Panc1 (cell line): ENCODE measurements around the gene BSX. TPM values are rescaled to one million over a fixed set of nuclear protein-coding genes. Genes with fewer than 3 reads are reported as not detected.

Experiments used
- ATAC-seq: fragments of 200-7000 bp; cut with Tn5 transposase; 2 replicates; pipeline ENCODE4 v1.9.1; 2020; ENCODE audit warnings: mild to moderate bottlenecking, moderate library complexity
- BruUV-seq: library from RNA; stranded (reverse); fragments of 400-500 nt; replicated peaks from 2 replicates; lab custom pipeline; 2021; lab: Mats Ljungman, UMichigan
- CTCF ChIA-PET: fragments of 300-600 bp; sonication (Branson Sonifier 250); formaldehyde crosslinking; loops from one replicate; lab custom pipeline; 2022; ENCODE audit warnings: antibody characterized with exemption; lab: Charles Lee
- POLR2A ChIA-PET: fragments of 300-600 bp; sonication (Branson Sonifier 250); formaldehyde crosslinking; loops from one replicate; lab custom pipeline; 2022; ENCODE audit warnings: antibody characterized with exemption; lab: Charles Lee
- DNase-seq: peaks from one replicate; pipeline ENCODE4 v3.0.0-alpha.2; 2010; ENCODE audit warnings: low read depth, low spot score
- H3K27ac ChIP-seq: 2 replicates; pipeline ENCODE4 v1.5.1; 2011; ENCODE audit warnings: mild to moderate bottlenecking, low read length, inconsistent platforms
- H3K27me3 ChIP-seq: fragments of 200-500 bp; sonication (Bioruptor generic); 2 replicates; pipeline ENCODE4 v1.6.0; 2014; ENCODE audit warnings: low read length, inconsistent platforms; ENCODE audit not compliant: control insufficient read depth, insufficient read depth
- H3K36me3 ChIP-seq: fragments of 200-500 bp; sonication (Bioruptor generic); 2 replicates; pipeline ENCODE4 v1.5.1; 2014; ENCODE audit warnings: inconsistent platforms, mild to moderate bottlenecking, low read length, moderate library complexity; ENCODE audit not compliant: control insufficient read depth, insufficient read depth
- H3K4me1 ChIP-seq: 2 replicates; pipeline ENCODE4 v1.5.1; 2011; ENCODE audit warnings: inconsistent platforms, mild to moderate bottlenecking, low read length, moderate library complexity; ENCODE audit not compliant: control insufficient read depth, insufficient read depth
- H3K4me3 ChIP-seq, 2 experiments: 2 replicates each; pipeline ENCODE4 v1.5.1; 2011 to 2012; ENCODE audit warnings: low read depth in 2 of 2, low read length in 2 of 2, mild to moderate bottlenecking in 2 of 2, inconsistent platforms in 1 of 2, moderate library complexity in 1 of 2
- H3K9me3 ChIP-seq: fragments of 200-500 bp; sonication (Bioruptor generic); 2 replicates; pipeline ENCODE4 v1.5.1; 2014; ENCODE audit warnings: low read depth, mild to moderate bottlenecking, inconsistent platforms, low read length, moderate library complexity; ENCODE audit not compliant: control insufficient read depth, insufficient read depth
- POLR2AphosphoS5 ChIP-seq: IDR thresholded peaks from 2 replicates; pipeline ENCODE4 v1.6.1; 2012; ENCODE audit warnings: mild to moderate bottlenecking, low read depth, low read length, moderate library complexity
- SIN3A ChIP-seq: IDR thresholded peaks from 2 replicates; pipeline ENCODE4 v1.6.1; 2012; ENCODE audit warnings: low read depth, mild to moderate bottlenecking, low read length, moderate library complexity, borderline replicate concordance; ENCODE audit not compliant: insufficient read depth
- TCF7L2 ChIP-seq: IDR thresholded peaks from 2 replicates; pipeline ENCODE4 v1.6.1; 2011; ENCODE audit warnings: mild to moderate bottlenecking, low read depth, low read length, inconsistent platforms
- in situ Hi-C: cut with HindIII; loops from 2 replicates; pipeline ENCODE4 v1.10.0; 2016; ENCODE audit warnings: low sequenced_read_pairs, low pct_unique_long_range_greater_than_20kb
- intact Hi-C: fragments of 100-400 bp; cut with micrococcal nuclease; formaldehyde crosslinking; loops from one replicate; pipeline ENCODE4 v1.10.0; 2022; ENCODE audit not compliant: unreplicated experiment
- total RNA-seq: library from RNA; stranded (reverse); gene quantifications from one replicate; pipeline ENCODE4 v1.2.1, GENCODE V29; 2021; ENCODE audit not compliant: unreplicated experiment
- TF ChIP-seq, protein P1 (sequence below): fragments of 450-650 bp; IDR thresholded peaks from 2 replicates; pipeline ENCODE4 v1.5.1; 2017; ENCODE audit warnings: mild to moderate bottlenecking
- TF ChIP-seq, protein P2 (sequence below), 2 experiments: IDR thresholded peaks; 2 replicates each; pipeline ENCODE4 v1.6.1; 2011 to 2012; ENCODE audit warnings: low read depth in 2 of 2, control low read depth in 1 of 2, low read length in 1 of 2, mild to moderate bottlenecking in 1 of 2, moderate library complexity in 1 of 2; ENCODE audit not compliant: insufficient read depth in 1 of 2

Gene BSX
- total RNA-seq, 1 experiment from 2014 or later, result not detected

- no peak for TF ChIP-seq POLR2AphosphoS5
- TF ChIP-seq, protein P1, sequence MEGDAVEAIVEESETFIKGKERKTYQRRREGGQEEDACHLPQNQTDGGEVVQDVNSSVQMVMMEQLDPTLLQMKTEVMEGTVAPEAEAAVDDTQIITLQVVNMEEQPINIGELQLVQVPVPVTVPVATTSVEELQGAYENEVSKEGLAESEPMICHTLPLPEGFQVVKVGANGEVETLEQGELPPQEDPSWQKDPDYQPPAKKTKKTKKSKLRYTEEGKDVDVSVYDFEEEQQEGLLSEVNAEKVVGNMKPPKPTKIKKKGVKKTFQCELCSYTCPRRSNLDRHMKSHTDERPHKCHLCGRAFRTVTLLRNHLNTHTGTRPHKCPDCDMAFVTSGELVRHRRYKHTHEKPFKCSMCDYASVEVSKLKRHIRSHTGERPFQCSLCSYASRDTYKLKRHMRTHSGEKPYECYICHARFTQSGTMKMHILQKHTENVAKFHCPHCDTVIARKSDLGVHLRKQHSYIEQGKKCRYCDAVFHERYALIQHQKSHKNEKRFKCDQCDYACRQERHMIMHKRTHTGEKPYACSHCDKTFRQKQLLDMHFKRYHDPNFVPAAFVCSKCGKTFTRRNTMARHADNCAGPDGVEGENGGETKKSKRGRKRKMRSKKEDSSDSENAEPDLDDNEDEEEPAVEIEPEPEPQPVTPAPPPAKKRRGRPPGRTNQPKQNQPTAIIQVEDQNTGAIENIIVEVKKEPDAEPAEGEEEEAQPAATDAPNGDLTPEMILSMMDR, result no peak
- no peak for TF ChIP-seq SIN3A
- TF ChIP-seq, protein P2, sequence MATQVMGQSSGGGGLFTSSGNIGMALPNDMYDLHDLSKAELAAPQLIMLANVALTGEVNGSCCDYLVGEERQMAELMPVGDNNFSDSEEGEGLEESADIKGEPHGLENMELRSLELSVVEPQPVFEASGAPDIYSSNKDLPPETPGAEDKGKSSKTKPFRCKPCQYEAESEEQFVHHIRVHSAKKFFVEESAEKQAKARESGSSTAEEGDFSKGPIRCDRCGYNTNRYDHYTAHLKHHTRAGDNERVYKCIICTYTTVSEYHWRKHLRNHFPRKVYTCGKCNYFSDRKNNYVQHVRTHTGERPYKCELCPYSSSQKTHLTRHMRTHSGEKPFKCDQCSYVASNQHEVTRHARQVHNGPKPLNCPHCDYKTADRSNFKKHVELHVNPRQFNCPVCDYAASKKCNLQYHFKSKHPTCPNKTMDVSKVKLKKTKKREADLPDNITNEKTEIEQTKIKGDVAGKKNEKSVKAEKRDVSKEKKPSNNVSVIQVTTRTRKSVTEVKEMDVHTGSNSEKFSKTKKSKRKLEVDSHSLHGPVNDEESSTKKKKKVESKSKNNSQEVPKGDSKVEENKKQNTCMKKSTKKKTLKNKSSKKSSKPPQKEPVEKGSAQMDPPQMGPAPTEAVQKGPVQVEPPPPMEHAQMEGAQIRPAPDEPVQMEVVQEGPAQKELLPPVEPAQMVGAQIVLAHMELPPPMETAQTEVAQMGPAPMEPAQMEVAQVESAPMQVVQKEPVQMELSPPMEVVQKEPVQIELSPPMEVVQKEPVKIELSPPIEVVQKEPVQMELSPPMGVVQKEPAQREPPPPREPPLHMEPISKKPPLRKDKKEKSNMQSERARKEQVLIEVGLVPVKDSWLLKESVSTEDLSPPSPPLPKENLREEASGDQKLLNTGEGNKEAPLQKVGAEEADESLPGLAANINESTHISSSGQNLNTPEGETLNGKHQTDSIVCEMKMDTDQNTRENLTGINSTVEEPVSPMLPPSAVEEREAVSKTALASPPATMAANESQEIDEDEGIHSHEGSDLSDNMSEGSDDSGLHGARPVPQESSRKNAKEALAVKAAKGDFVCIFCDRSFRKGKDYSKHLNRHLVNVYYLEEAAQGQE (IDR thresholded peaks at IDR 0.05; ENCODE audit: insufficient read depth in 1 of 2, low read depth in 2 of 2, low read length in 1 of 2), result no peak
- TF ChIP-seq TCF7L2, result no peak
- intact Hi-C loops, result no loop called here
- Histone ChIP-seq H3K9me3 (no peaks in the 10 kb centered on the region), H3K36me3 (no peaks in the 10 kb centered on the region), H3K27ac (no peak overlapping the region), H3K4me3 (no peak overlapping the region), H3K4me1 (no peaks in the 10 kb centered on the region), H3K27me3 (no peaks in the 10 kb centered on the region; the same call in 1 of the 2 replicates)
- no TSS peak for BruUV-seq
- CTCF ChIA-PET, result interaction anchor here (1.2 kb wide), 1 partner anchor 11 kb away, joined by 3 read pairs; no protein-coding TSS in a partner anchor
- ATAC-seq (peak; percentile 57; the same call in 1 of the 2 replicates), DNase-seq (no peak)
- POLR2A ChIA-PET, result interaction anchor here (0.5 to 0.6 kb wide), 2 partner anchors 25 to 55 kb away, joined by 3 to 4 read pairs; no protein-coding TSS in a partner anchor
- in situ Hi-C loops, result no loop called here
These were observed 29.9 kb upstream of the BSX start for GRCh38 chr11:123011510-123011909.

DNA sequence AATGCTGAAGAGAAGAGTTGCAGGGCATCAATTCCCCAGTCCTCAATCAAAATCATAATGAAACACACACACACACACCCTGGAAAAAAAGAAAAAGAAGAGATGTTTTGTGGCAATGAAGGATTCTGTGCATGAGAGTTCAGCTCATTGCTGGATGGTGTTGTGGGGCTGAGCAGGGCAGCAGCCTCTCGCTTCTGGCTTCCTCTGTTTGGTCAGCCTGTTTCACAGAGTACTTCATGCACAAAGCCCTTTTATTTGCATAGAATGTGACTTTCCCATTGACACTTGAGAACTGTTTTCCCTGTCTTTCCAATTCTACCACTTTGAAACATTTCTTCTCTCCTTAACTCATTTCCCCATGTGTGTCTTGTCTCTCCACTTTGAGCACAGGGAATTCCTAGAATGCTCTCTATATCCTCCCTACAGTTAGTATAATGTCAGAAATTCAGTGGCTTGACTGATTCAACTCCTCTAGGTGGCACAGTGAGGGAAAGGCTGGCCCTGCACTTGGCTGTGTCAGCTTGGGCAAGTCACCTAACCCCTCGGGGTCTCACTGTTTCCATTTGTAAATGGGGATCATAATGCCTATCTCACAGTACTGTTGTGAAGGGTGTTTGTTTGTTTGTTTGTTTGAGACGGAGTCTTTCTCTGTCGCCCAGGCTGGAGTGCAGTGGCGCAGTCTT, 25.4 kb upstream of the BSX start:
- no peak overlapping the region for H3K4me3 ChIP-seq
- intact Hi-C loops, result no loop called here

More for the DNA sequence above, 25.4 kb upstream of the BSX start:
- ChIA-PET CTCF (interaction anchor here (0.8 kb wide), 1 partner anchor 16 kb away, joined by 3 read pairs; no protein-coding TSS in a partner anchor), POLR2A (no interaction called here)
- H3K36me3 ChIP-seq, result no peaks in the 10 kb centered on the region
- H3K27me3 ChIP-seq, result no peaks in the 10 kb centered on the region
- no peaks in the 10 kb centered on the region for H3K4me1 ChIP-seq
- H3K27ac ChIP-seq, result no peak overlapping the region
- in situ Hi-C loops, result no loop called here
- DNase-seq, result no peak
- TF ChIP-seq, protein P2 (IDR thresholded peaks at IDR 0.05; ENCODE audit: insufficient read depth in 1 of 2, low read depth in 2 of 2, low read length in 1 of 2), result no peak
- TF ChIP-seq, protein P1, result no peak; the same call in 1 of the 2 replicates
- no peak for TF ChIP-seq POLR2AphosphoS5
- TF ChIP-seq SIN3A, result no peak
- no peak for TF ChIP-seq TCF7L2
- H3K9me3 ChIP-seq, result no peaks in the 10 kb centered on the region
- peak; percentile 83 for ATAC-seq
- BruUV-seq, result no TSS peak
